HG03460 (cell line): Measurements from ENCODE around the gene ZNF232.
"Not testable (repeated sequence)": the region's sequence is repeated elsewhere in the genome, so short reads cannot be mapped to it uniquely, and the experiment has no call there.

Experiments
- ATAC-seq: cut with Tn5 transposase; IDR thresholded peaks from one replicate; pipeline ENCODE4 v1.9.1; 2021; ENCODE audit not compliant: unreplicated experiment

ZNF232 gene

DNA sequence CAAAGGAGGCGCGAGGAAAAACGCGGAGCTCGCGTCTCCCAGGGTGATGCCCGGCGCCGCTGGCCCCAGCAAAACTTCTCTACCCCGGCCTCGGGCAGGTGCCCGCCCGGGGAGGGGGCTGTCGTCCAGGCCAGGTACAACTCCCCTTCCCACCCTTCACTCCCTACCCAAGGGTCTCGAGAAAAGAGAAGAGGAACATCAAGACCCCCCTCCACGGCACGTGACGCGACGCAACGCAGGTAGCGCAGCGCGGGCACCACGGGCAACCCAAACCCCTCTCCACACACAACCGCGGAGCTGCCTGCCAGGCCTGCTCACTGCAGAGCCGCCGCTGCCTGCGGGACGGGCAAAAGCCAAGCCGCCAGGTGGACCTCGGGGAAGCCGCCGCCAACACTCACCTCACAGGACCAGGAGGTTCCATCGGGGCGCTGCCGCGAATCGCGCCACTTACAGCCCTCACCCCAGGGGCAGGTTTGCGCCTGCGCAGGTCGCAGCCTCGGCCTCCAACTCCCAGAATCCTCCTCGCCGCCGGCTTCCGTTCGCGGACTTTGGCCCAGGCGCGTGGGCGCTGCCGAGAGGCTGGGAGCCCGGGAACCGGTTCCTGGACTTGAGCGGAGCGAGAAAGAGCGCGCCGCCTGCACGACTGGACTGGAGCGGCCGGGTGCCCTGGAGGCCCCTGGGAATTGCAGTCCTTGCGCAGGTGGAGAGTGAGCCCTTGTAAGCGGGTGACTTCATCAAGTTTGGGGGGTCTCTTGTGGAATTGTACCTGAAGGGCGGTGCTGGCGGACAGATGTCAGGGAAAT lies at the start of gene ZNF232:
Gene ZNF232 (minus strand): TSS at position 477 of the 803 bp plus-strand sequence. CDS start 56 bp downstream, at position 421.
- peak; percentile 74 for ATAC-seq

- not testable (repeated sequence) for ATAC-seq
Measured at GRCh38 chr17:5160702-5161101, 49.0 kb upstream of the ZNF232 start.

DNA sequence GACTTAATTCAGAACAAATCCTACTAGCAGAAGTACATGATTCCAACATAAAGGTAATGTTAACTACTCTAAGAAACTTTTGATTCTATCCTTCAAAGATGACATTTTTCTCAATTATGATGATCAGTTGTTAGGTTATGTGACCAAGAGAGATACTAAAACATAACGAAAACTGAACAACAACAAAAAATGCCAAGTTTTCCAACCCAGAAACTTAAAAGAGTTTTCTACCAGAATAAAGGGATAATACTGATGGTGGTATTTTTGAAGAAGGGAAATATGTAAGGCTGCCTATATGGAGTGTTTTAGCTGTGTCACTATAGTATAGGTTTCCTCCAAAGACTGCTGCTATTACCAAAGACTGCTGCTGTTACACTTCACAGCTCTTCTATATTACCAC lies 34.4 kb upstream of the ZNF232 start:
- not testable (repeated sequence) for ATAC-seq

DNA sequence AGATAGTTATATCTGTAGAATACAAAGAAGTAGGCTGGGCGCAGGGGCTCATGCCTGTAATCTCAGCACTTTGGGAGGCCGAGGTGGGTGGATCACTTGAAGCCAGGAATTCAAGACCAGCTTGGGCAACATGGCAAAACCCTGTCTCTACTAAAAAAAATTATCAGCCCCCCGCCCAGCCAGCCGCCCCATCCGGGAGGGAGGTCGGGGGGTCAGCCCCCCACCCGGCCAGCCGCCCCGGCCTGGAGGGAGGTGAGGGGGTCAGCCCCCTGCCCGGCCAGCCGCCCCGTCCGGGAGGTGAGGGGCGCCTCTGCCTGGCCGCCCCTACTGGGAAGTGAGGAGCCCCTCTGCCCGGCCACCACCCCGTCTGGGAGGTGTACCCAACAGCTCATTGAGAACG lies 31.2 kb upstream of the ZNF232 start:
- ATAC-seq, result not testable (repeated sequence)

GRCh38 chr17:5139458-5139732 lies 27.7 kb upstream of the ZNF232 start:
- ATAC-seq, result no peak

DNA sequence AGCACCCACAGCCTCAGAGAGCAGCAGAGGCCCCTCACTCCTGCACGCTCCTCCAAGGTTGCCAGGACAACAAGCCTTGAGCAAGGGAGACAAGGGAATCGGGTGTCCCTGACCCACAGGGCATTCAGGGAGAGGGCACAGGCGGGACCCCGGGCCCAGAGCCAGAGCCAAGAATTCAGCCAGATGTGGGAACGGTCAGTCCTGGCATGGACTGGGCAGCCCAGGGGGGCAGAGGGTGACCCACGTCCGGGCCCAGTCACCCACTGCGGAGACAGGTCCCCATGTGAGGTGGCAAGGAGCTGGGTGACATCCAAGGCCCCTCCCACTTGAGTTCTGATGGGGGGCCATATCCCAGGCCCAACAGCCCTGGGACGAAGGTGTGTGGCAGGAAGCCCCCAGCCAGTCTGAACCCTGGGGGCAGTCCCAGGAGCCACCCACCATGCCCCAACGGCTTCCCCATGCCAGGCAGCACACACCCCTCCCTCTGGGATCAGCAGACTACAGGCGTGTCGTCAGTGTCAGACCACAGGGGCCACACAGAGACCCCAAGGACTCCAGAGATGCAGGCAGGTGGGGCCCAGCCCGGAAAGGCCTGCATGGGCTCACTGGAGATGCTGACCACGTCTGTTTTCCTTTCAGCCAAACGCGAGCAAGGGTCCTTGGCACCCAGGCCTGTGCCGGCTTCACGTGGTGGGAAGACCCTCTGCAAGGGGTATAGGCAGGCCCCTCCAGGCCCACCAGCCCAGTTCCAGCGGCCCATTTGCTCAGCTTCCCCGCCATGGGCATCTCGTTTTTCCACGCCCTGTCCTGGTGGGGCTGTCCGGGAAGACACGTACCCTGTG lies 27.2 kb upstream of the ZNF232 start:
- ATAC-seq, result no peak

DNA sequence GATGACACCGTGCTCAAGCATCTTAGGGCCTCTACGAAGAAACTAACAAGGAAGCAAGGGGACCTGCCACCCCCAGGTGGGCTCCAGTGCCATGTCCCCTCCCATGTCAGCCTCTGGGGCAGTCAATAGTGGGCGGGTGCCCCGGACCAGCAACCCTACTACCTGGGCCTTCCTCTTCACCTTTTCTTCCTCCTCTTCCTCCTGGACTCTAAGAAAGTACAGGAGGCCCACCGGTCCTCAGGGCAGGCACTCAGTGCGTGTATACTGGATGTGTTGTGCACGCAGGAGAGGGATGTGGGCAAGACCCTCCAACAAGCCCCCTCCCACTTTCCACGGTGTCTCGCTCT lies 26.5 kb upstream of the ZNF232 start:
- ATAC-seq, result not testable (repeated sequence)

- ATAC-seq, result not testable (repeated sequence)
Measured at GRCh38 chr17:5137511-5138197, 26.0 kb upstream of the ZNF232 start.

GRCh38 chr17:5136580-5137412 lies 25.1 kb upstream of the ZNF232 start:
- ATAC-seq, result not testable (repeated sequence)

GRCh38 chr17:5135726-5136579 lies 24.3 kb upstream of the ZNF232 start:
- no peak for ATAC-seq

GRCh38 chr17:5135131-5135712 lies 23.5 kb upstream of the ZNF232 start:
- ATAC-seq, result not testable (repeated sequence)

DNA sequence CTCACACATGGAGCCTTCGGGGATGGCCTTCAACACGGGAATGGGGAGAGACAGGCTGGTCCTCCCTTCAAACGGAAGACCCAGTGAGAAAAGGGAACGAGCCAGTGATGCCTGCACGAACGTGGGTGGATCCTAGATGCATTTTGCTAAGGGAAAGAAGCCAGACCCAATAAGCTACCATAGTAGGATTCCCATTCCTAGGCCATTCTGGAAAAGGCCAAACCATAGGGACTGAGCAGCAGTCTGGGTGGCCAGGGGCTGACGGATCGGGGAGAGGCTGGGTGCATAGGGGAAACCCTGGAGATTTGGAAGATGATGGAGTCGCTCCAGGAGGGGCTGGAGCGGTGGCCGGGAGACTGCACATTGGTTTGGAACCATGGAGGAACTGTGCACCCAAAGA lies 22.9 kb upstream of the ZNF232 start:
- not testable (repeated sequence) for ATAC-seq

GRCh38 chr17:5133961-5134360 lies 22.3 kb upstream of the ZNF232 start:
- ATAC-seq, result not testable (repeated sequence)

GRCh38 chr17:5133311-5133710 lies 21.6 kb upstream of the ZNF232 start:
- ATAC-seq, result no peak

DNA sequence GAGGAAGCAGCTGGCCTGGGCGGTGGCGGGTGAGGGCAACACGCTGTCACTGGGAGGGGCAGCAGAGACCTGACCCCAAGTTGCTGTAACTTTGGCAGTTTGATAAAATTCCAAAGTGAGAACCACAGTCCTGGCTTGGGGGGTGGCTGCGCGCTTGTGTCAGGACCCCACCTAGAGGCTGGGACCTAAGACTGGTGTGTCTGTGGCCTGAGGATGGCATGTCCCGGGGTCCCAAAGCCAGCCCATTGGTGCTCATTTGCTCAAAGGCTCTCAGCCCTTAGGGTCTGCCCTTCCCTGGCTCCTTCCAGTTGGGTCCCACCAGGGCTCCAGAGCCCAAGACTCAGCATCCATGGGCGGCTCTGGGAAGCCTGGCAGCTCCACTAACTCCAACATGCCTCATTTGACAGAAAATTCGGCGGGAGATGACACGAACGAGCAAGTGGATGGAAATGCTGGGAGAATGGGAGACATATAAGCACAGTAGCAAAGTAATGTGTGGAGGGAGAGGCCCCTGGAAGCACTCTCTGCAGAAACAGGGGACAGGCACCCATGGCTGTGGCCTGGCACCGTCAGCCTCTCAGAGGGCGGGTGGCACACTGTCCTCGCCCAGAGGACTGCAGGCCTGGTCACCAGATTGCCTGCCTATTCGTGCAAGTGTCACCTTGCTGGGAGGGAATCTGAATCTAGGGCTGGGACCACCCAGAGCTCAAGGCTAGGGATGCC lies 21.0 kb upstream of the ZNF232 start:
- ATAC-seq, result not testable (repeated sequence)

DNA sequence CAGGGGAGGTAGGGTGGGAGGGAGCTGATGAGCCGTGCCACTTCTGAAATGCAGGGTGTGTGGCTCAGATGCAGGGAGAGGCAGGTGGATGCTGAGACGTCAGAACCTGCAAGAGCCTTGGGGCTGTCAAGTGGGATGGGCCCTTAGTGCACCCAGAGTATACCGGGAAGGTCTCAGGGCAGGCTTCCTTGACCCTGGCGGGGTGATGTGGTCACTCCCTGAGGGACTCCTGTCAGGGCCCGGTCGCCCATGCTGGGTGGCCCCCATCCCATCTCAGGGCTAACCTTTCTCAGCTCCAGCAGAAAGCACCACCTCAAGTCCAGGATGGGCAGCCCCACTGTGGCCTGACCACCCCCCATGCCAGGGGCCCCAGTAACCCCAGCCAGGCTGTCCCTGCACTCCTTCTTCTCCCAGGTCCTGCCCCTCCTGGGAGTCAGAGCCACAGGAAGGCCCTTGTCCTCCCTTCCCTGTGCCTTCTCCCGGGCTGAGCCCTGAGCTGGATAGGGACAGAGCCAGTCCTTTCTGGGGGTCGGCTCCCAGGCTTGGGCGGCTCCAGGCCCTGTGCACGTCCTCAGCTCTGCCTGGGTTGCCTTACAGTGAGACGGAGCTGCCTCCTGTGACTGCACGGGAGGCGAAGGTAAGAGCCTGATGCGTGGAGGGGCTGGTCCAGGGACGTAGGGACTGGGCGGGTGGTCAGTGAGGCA lies 20.3 kb upstream of the ZNF232 start:
- ATAC-seq, result not testable (repeated sequence)

GRCh38 chr17:5131146-5131715 lies 19.6 kb upstream of the ZNF232 start:
- ATAC-seq, result no peak

DNA sequence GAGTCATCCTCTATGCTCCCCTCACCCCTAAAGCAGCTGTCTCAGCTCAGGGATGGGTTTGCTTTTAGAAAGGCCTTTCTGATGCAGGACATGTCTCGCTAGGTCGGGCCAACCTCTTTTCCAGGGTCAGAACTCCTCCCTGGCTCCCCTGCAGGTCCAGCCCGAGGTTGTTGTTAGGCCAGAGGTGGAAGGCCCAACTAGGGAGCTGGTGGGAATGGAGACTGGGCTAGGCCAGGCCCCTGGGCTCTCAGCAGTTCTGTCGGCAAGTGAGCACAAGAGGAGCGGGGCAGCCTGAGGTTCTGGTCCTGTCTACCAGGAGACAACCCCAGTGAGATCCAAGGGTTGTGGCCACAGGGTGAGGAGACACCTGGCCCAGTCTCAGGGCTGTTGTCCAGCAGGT lies 19.0 kb upstream of the ZNF232 start:
- ATAC-seq, result not testable (repeated sequence)
